Fibroblast of lung (primary cell): Measurements from ENCODE around the gene FDXACB1. TPM values are rescaled to one million over a fixed set of nuclear protein-coding genes. Genes with fewer than 3 reads are reported as not detected.

Source experiments
- DNase-seq, 2 donors: peaks; one replicate each; pipeline versions ENCODE4 v3.0.0 to v3.0.0-alpha.2; 2010; ENCODE audit warnings: low read depth in 2 of 2
- H2AFZ ChIP-seq: 2 replicates; pipeline ENCODE4 v1.5.1; 2012; ENCODE audit warnings: low read length, control low read depth, inconsistent platforms
- H3K27ac ChIP-seq: 2 replicates; pipeline ENCODE4 v1.5.1; 2011; ENCODE audit warnings: low read length, control low read depth; ENCODE audit not compliant: insufficient read depth
- H3K27me3 ChIP-seq: 2 replicates; pipeline ENCODE4 v1.5.1; 2011; ENCODE audit warnings: mild to moderate bottlenecking, low read length; ENCODE audit not compliant: control insufficient read depth, insufficient read depth
- H3K36me3 ChIP-seq: 2 replicates; pipeline ENCODE4 v1.5.1; 2011; ENCODE audit warnings: low read length; ENCODE audit not compliant: control insufficient read depth, insufficient read depth
- H3K4me1 ChIP-seq: 2 replicates; pipeline ENCODE4 v1.5.1; 2011; ENCODE audit warnings: low read length; ENCODE audit not compliant: control insufficient read depth, insufficient read depth; ENCODE audit errors: extremely low read depth
- H3K4me2 ChIP-seq: 2 replicates; pipeline ENCODE4 v1.5.1; 2011; ENCODE audit warnings: low read length, control low read depth; ENCODE audit not compliant: insufficient read depth; ENCODE audit errors: extremely low read depth
- H3K4me3 ChIP-seq, 4 experiments: fragments of 200-600 bp in 1 of 4; sonication (generic) in 1 of 4; replicated peaks in 1 of 4; 2 replicates each; pipeline ENCODE4 v1.5.1; 2011 to 2016; ENCODE audit warnings: low read length in 4 of 4, low read depth in 3 of 4, mild to moderate bottlenecking in 3 of 4, control low read depth in 2 of 4, inconsistent platforms in 1 of 4, mixed read lengths in 1 of 4; ENCODE audit not compliant: insufficient read depth in 1 of 4; ENCODE audit errors: control extremely low read depth in 1 of 4
- H3K79me2 ChIP-seq: 2 replicates; pipeline ENCODE4 v1.5.1; 2012; ENCODE audit warnings: mild to moderate bottlenecking, low read length, inconsistent platforms; ENCODE audit not compliant: control insufficient read depth, insufficient read depth
- H3K9ac ChIP-seq: 2 replicates; pipeline ENCODE4 v1.5.1; 2011; ENCODE audit warnings: mild to moderate bottlenecking, low read length, control low read depth; ENCODE audit not compliant: insufficient read depth
- H3K9me3 ChIP-seq: 2 replicates; pipeline ENCODE4 v1.5.1; 2012; ENCODE audit warnings: low read depth, low read length; ENCODE audit not compliant: control insufficient read depth, insufficient read depth
- H4K20me1 ChIP-seq: 2 replicates; pipeline ENCODE4 v1.5.1; 2011; ENCODE audit warnings: low read length; ENCODE audit not compliant: control insufficient read depth, insufficient read depth; ENCODE audit errors: extremely low read depth
- EZH2 ChIP-seq: IDR thresholded peaks from 2 replicates; pipeline ENCODE4 v1.5.1; 2012; ENCODE audit warnings: low read length, control low read depth, mild to moderate bottlenecking; ENCODE audit errors: missing control alignments
- polyA plus RNA-seq, 2 donors: library from polyadenylated mRNA; depleted of rRNA in 1 of 2; stranded (reverse) in 1 of 2; unstranded in 1 of 2; fragments of >200 nt; gene quantifications; 2 replicates each; pipeline ENCODE4 v1.2.1, GENCODE V29; 2011 to 2012; ENCODE audit warnings: missing spikeins in 1 of 2
- total RNA-seq: library from RNA; depleted of rRNA; stranded (reverse); fragments of >200 nt; gene quantifications from 2 replicates; pipeline ENCODE4 v1.2.1, GENCODE V29; 2014
- TF ChIP-seq, protein P1 (sequence below), 2 donors: IDR thresholded peaks in 1 of 2; conservative IDR thresholded peaks in 1 of 2; 1 replicate in 1 of 2; 2 replicates in 1 of 2; pipeline ENCODE4 v1.5.1; 2011 to 2012; ENCODE audit warnings: low read length in 2 of 2, control low read depth in 1 of 2, inconsistent platforms in 1 of 2, low read depth in 1 of 2, mild to moderate bottlenecking in 1 of 2

FDXACB1 gene
- total and polyA plus RNA-seq, 2 donors (not counting 1 experiment from before 2014, with no cell fraction given): 1.7 to 1.8 TPM

- no peaks in the 10 kb centered on the region for H3K27me3 ChIP-seq
- H3K79me2 ChIP-seq: no peaks in the 10 kb centered on the region
- no peak for DNase-seq
- no peak overlapping the region for H3K4me3 ChIP-seq
- TF ChIP-seq, protein P1, sequence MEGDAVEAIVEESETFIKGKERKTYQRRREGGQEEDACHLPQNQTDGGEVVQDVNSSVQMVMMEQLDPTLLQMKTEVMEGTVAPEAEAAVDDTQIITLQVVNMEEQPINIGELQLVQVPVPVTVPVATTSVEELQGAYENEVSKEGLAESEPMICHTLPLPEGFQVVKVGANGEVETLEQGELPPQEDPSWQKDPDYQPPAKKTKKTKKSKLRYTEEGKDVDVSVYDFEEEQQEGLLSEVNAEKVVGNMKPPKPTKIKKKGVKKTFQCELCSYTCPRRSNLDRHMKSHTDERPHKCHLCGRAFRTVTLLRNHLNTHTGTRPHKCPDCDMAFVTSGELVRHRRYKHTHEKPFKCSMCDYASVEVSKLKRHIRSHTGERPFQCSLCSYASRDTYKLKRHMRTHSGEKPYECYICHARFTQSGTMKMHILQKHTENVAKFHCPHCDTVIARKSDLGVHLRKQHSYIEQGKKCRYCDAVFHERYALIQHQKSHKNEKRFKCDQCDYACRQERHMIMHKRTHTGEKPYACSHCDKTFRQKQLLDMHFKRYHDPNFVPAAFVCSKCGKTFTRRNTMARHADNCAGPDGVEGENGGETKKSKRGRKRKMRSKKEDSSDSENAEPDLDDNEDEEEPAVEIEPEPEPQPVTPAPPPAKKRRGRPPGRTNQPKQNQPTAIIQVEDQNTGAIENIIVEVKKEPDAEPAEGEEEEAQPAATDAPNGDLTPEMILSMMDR (conservative IDR thresholded peaks at IDR 0.05 in 1 of 2, IDR thresholded peaks at IDR 0.05 in 1 of 2; ENCODE audit: low read depth in 1 of 2, low read length in 2 of 2): no peak
- TF ChIP-seq EZH2: no peak
- H3K4me2 ChIP-seq: no peak overlapping the region
- no peak overlapping the region for H3K27ac ChIP-seq
- H4K20me1 ChIP-seq: no peaks in the 10 kb centered on the region
- peaks cover 11% of the 10 kb centered on the region for H3K4me1 ChIP-seq
- no peak overlapping the region for H3K9ac ChIP-seq
- no peak overlapping the region for H2AFZ ChIP-seq
- no peaks in the 10 kb centered on the region for H3K9me3 ChIP-seq
- no peaks in the 10 kb centered on the region for H3K36me3 ChIP-seq
Measured at GRCh38 chr11:111925953-111926352, 47.0 kb upstream of the FDXACB1 start.

- H3K27ac ChIP-seq: peak overlapping the region; percentile 75
- no peaks in the 10 kb centered on the region for H3K27me3 ChIP-seq
- TF ChIP-seq, protein P1 (conservative IDR thresholded peaks at IDR 0.05 in 1 of 2, IDR thresholded peaks at IDR 0.05 in 1 of 2; ENCODE audit: low read depth in 1 of 2, low read length in 2 of 2): no peak
- no peak for TF ChIP-seq EZH2
- no peak overlapping the region for H3K9ac ChIP-seq
- H3K79me2 ChIP-seq: no peaks in the 10 kb centered on the region
- no peaks in the 10 kb centered on the region for H4K20me1 ChIP-seq
- no peak overlapping the region for H3K4me3 ChIP-seq
- H3K4me2 ChIP-seq: no peak overlapping the region
- H3K4me1 ChIP-seq: peaks cover 11% of the 10 kb centered on the region
- H3K36me3 ChIP-seq: no peaks in the 10 kb centered on the region
- DNase-seq: no peak
- H3K9me3 ChIP-seq: no peaks in the 10 kb centered on the region
- H2AFZ ChIP-seq: peak overlapping the region; percentile 67
Measured at GRCh38 chr11:111923951-111924350, 45.0 kb upstream of the FDXACB1 start.

- TF ChIP-seq EZH2: no peak
- TF ChIP-seq, protein P1 (conservative IDR thresholded peaks at IDR 0.05 in 1 of 2, IDR thresholded peaks at IDR 0.05 in 1 of 2; ENCODE audit: low read depth in 1 of 2, low read length in 2 of 2): no peak
- Histone ChIP-seq H3K27me3 (no peaks in the 10 kb centered on the region), H3K4me3 (peak overlapping the region in 1 of 4 experiments; percentile 10), H3K4me1 (peaks cover 11% of the 10 kb centered on the region), H3K4me2 (peak overlapping the region; percentile 61), H3K36me3 (no peaks in the 10 kb centered on the region), H3K79me2 (no peaks in the 10 kb centered on the region), H3K9ac (no peak overlapping the region), H4K20me1 (no peaks in the 10 kb centered on the region), H3K27ac (peak overlapping the region; percentile 75), H2AFZ (peak overlapping the region; percentile 67), H3K9me3 (no peaks in the 10 kb centered on the region)
- peak; percentile 41 to 53 for DNase-seq
Measured at GRCh38 chr11:111923351-111923788, 44.4 kb upstream of the FDXACB1 start.
